H9 (cell line): ENCODE measurements around the gene TFAP2E. TPM values are rescaled to one million over a fixed set of nuclear protein-coding genes. Genes with fewer than 3 reads are reported as not detected.

Source experiments
- DNase-seq: peaks from one replicate; pipeline ENCODE4 v3.0.0-alpha.2; 2017
- H2AFZ ChIP-seq: one replicate; pipeline ENCODE4 v1.6.1; 2013; ENCODE audit warnings: mild to moderate bottlenecking, low read length, control low read depth, moderate library complexity
- H2AK5ac ChIP-seq: 2 replicates; pipeline ENCODE4 v1.6.1; 2013; ENCODE audit warnings: low read length, control low read depth, mixed read lengths; ENCODE audit not compliant: insufficient read length
- H2BK120ac ChIP-seq: one replicate; pipeline ENCODE4 v1.6.1; 2013; ENCODE audit warnings: low read depth, mild to moderate bottlenecking, low read length, control low read depth, inconsistent platforms; ENCODE audit not compliant: poor library complexity, severe bottlenecking
- H2BK12ac ChIP-seq: 2 replicates; pipeline ENCODE4 v1.6.1; 2013; ENCODE audit warnings: low read length, control low read depth, mixed read lengths, low read depth; ENCODE audit not compliant: insufficient read length
- H2BK15ac ChIP-seq: 2 replicates; pipeline ENCODE4 v1.6.1; 2013; ENCODE audit warnings: low read depth, low read length, control low read depth
- H2BK20ac ChIP-seq: one replicate; pipeline ENCODE4 v1.6.1; 2013; ENCODE audit warnings: low read depth, mild to moderate bottlenecking, low read length, control low read depth, inconsistent platforms; ENCODE audit not compliant: poor library complexity, severe bottlenecking
- H2BK5ac ChIP-seq: 2 replicates; pipeline ENCODE4 v1.6.1; 2013; ENCODE audit warnings: low read length, control low read depth, mixed read lengths; ENCODE audit not compliant: insufficient read length
- H3K14ac ChIP-seq: 2 replicates; pipeline ENCODE4 v1.6.1; 2013; ENCODE audit warnings: low read length, control low read depth; ENCODE audit not compliant: insufficient read depth
- H3K18ac ChIP-seq: 2 replicates; pipeline ENCODE4 v1.6.1; 2013; ENCODE audit warnings: low read depth, mild to moderate bottlenecking, mixed read lengths, low read length, control low read depth; ENCODE audit not compliant: insufficient read length
- H3K23ac ChIP-seq: 2 replicates; pipeline ENCODE4 v1.6.1; 2013; ENCODE audit warnings: low read length, control low read depth, mixed read lengths, low read depth; ENCODE audit not compliant: insufficient read length
- H3K23me2 ChIP-seq: 2 replicates; pipeline ENCODE4 v1.6.1; 2013; ENCODE audit warnings: low read depth, mild to moderate bottlenecking, mixed read lengths, low read length, control low read depth; ENCODE audit not compliant: insufficient read length, poor library complexity, severe bottlenecking
- H3K27ac ChIP-seq: 2 replicates; pipeline ENCODE4 v1.5.1; 2013; ENCODE audit warnings: low read length, control low read depth, mixed read lengths, low read depth; ENCODE audit not compliant: insufficient read length
- H3K27me3 ChIP-seq: 2 replicates; pipeline ENCODE4 v1.6.1; 2013; ENCODE audit warnings: low read length, control low read depth, inconsistent platforms; ENCODE audit not compliant: insufficient read depth
- H3K4ac ChIP-seq: 2 replicates; pipeline ENCODE4 v1.6.1; 2013; ENCODE audit warnings: low read depth, mild to moderate bottlenecking, control low read depth, inconsistent platforms, low read length, moderate library complexity
- H3K4me1 ChIP-seq: 2 replicates; pipeline ENCODE4 v1.6.1; 2013; ENCODE audit warnings: low read length, control low read depth, inconsistent platforms; ENCODE audit not compliant: insufficient read depth
- H3K4me2 ChIP-seq: 2 replicates; pipeline ENCODE4 v1.6.1; 2013; ENCODE audit warnings: low read length, control low read depth, mixed read lengths; ENCODE audit not compliant: insufficient read length, insufficient read depth
- H3K56ac ChIP-seq: 2 replicates; pipeline ENCODE4 v1.6.1; 2013; ENCODE audit warnings: low read depth, mild to moderate bottlenecking, mixed read lengths, low read length, control low read depth; ENCODE audit not compliant: insufficient read length
- H3K79me1 ChIP-seq: 2 replicates; pipeline ENCODE4 v1.6.1; 2013; ENCODE audit warnings: low read depth, mild to moderate bottlenecking, moderate library complexity, low read length, control low read depth, inconsistent platforms; ENCODE audit not compliant: insufficient read depth, poor library complexity, severe bottlenecking
- H3K79me2 ChIP-seq: 2 replicates; pipeline ENCODE4 v1.6.1; 2013; ENCODE audit warnings: low read length, control low read depth, inconsistent platforms; ENCODE audit not compliant: insufficient read depth
- H3K9ac ChIP-seq: 2 replicates; pipeline ENCODE4 v1.6.1; 2013; ENCODE audit warnings: low read length, control low read depth, mixed read lengths; ENCODE audit not compliant: insufficient read length; ENCODE audit errors: extremely low read depth
- H3K9me3 ChIP-seq: one replicate; pipeline ENCODE4 v1.6.1; 2013; ENCODE audit warnings: low read depth, low read length, inconsistent platforms; ENCODE audit not compliant: control insufficient read depth
- H3T11ph ChIP-seq: one replicate; pipeline ENCODE4 v1.6.1; 2013; ENCODE audit warnings: mild to moderate bottlenecking, low read length, control low read depth, inconsistent platforms
- H4K20me1 ChIP-seq: one replicate; pipeline ENCODE4 v1.6.1; 2013; ENCODE audit not compliant: control insufficient read depth, insufficient read length, insufficient read depth
- H4K5ac ChIP-seq: 2 replicates; pipeline ENCODE4 v1.6.1; 2013; ENCODE audit warnings: low read depth, mild to moderate bottlenecking, mixed read lengths, low read length, control low read depth; ENCODE audit not compliant: insufficient read length
- H4K8ac ChIP-seq: replicated peaks from 2 replicates; pipeline ENCODE4 v1.6.1; 2013; ENCODE audit warnings: low read length, control low read depth, mixed read lengths, low read depth; ENCODE audit not compliant: insufficient read length
- H4K91ac ChIP-seq: 2 replicates; pipeline ENCODE4 v1.6.1; 2013; ENCODE audit warnings: low read depth, mild to moderate bottlenecking, moderate library complexity, mixed read lengths, low read length, control low read depth; ENCODE audit not compliant: insufficient read length
- H3K27ac Mint-ChIP-seq, 3 experiments: 2 replicates in 2 of 3; 3 replicates in 1 of 3; pipeline ENCODE4 v1.8.0; 2020 to 2021; ENCODE audit warnings: mixed read lengths in 3 of 3, mild to moderate bottlenecking in 1 of 3, moderate library complexity in 1 of 3
- H3K27me3 Mint-ChIP-seq: 2 replicates; pipeline ENCODE4 v1.8.0; 2021; ENCODE audit warnings: low read depth, mild to moderate bottlenecking, moderate library complexity, mixed read lengths
- H3K36me3 Mint-ChIP-seq, 3 experiments: 2 replicates in 2 of 3; 3 replicates in 1 of 3; pipeline ENCODE4 v1.8.0; 2020 to 2021; ENCODE audit warnings: low read depth in 3 of 3, mixed read lengths in 3 of 3; ENCODE audit not compliant: insufficient read depth in 1 of 3
- H3K4me1 Mint-ChIP-seq, 2 experiments: 2 replicates each; pipeline ENCODE4 v1.8.0; 2020; ENCODE audit warnings: mixed read lengths in 2 of 2
- H3K4me3 Mint-ChIP-seq, 2 experiments: 2 replicates in 1 of 2; 3 replicates in 1 of 2; pipeline ENCODE4 v1.8.0; 2020 to 2021; ENCODE audit warnings: mild to moderate bottlenecking in 2 of 2, mixed read lengths in 2 of 2, moderate library complexity in 1 of 2
- H3K9me3 Mint-ChIP-seq, 2 experiments: 2 replicates in 1 of 2; 3 replicates in 1 of 2; pipeline ENCODE4 v1.8.0; 2020; ENCODE audit warnings: mild to moderate bottlenecking in 2 of 2, mixed read lengths in 2 of 2, moderate library complexity in 1 of 2
- CTCF ChIP-seq: fragments of 200-600 bp; sonication (generic); conservative IDR thresholded peaks from 3 replicates; pipeline ENCODE4 v1.8.0; 2021; ENCODE audit warnings: antibody characterized with exemption, mild to moderate bottlenecking
- WGBS: extraction: QIAGEN DNeasy Blood & Tissue Kit; methylation state at CpG from one replicate; pipeline ENCODE4 v1.1.7; 2013; ENCODE audit warnings: missing lambda C conversion rate, low lambda C conversion rate, mixed read lengths; ENCODE audit not compliant: insufficient read length; ENCODE audit errors: extremely low coverage; 5-methylcytosine and 5-hydroxymethylcytosine counted together
- total RNA-seq: library from RNA; stranded (reverse); gene quantifications from 2 replicates; pipeline ENCODE4 v1.2.1, GENCODE V29; 2021

TFAP2E gene
- total RNA-seq, 1 experiment from 2014 or later: 0.70 TPM

- Mint-ChIP-seq H3K4me1 (peaks cover 18 to 25% of the 10 kb centered on the region in 2 experiments), H3K27ac (peak overlapping the region in 2 of 3 experiments; percentile 1 to 25; a peak in 2 of 7 replicates), H3K36me3 (peaks cover 23 to 61% (median 49%) of the 10 kb centered on the region in 3 experiments), H3K27me3 (no peaks in the 10 kb centered on the region), H3K4me3 (no peak overlapping the region), H3K9me3 (peaks cover 0 to 4% of the 10 kb centered on the region in 2 experiments; a peak in 2 of 5 replicates)
- no peaks in the 10 kb centered on the region for H3K4me1 ChIP-seq
- no peaks in the 10 kb centered on the region for H3K9me3 ChIP-seq
- peaks cover 14% of the 10 kb centered on the region for H3K23me2 ChIP-seq
- no peak overlapping the region for H4K91ac ChIP-seq
- no peak overlapping the region for H4K5ac ChIP-seq
- H2BK5ac ChIP-seq: no peak overlapping the region
- no peak overlapping the region for H3K4ac ChIP-seq
- H2BK12ac ChIP-seq: no peak overlapping the region
- H3K56ac ChIP-seq: no peak overlapping the region
- H3K14ac ChIP-seq: no peak overlapping the region
- no peak overlapping the region for H3K18ac ChIP-seq
- no peaks in the 10 kb centered on the region for H3K27me3 ChIP-seq
- 100% methylated on average over 2 of the region's 11 CpGs for WGBS
- no peak overlapping the region for H3K23ac ChIP-seq
- DNase-seq: no peak
- H3K4me2 ChIP-seq: no peak overlapping the region
- TF ChIP-seq CTCF: no peak
- H2BK20ac ChIP-seq: no peak overlapping the region
- no peak overlapping the region for H4K8ac ChIP-seq
- H3K9ac ChIP-seq: no peak overlapping the region
- H2BK120ac ChIP-seq: no peak overlapping the region
- H2AFZ ChIP-seq: no peak overlapping the region
- no peak overlapping the region for H2BK15ac ChIP-seq
- H3K79me1 ChIP-seq: no peaks in the 10 kb centered on the region
- peaks cover 1% of the 10 kb centered on the region; the same call in 1 of the 2 replicates for H3K79me2 ChIP-seq
- no peak overlapping the region for H2AK5ac ChIP-seq
- H4K20me1 ChIP-seq: no peaks in the 10 kb centered on the region
- no peak overlapping the region for H3T11ph ChIP-seq
- no peak overlapping the region for H3K27ac ChIP-seq
Observed at GRCh38 chr1:35561297-35561971, 11.7 kb upstream of the TFAP2E start.
